WERI-Rb-1 (cell line): ENCODE results near the gene CCDC159.
"Not testable (repeated sequence)": the region's sequence is repeated elsewhere in the genome, so short reads cannot be mapped to it uniquely, and the experiment has no call there.

ENCODE experiments used
- DNase-seq: peaks from one replicate; pipeline ENCODE4 v3.0.0-alpha.2; 2020
- H3K27ac ChIP-seq: fragments of 250-450 bp; sonication (Bioruptor Pico); 2 replicates; pipeline ENCODE4 v1.5.1; 2020; ENCODE audit warnings: mild to moderate bottlenecking, moderate library complexity
- H3K27me3 ChIP-seq: fragments of 250-450 bp; sonication (Bioruptor Pico); 2 replicates; pipeline ENCODE4 v1.5.1; 2021; ENCODE audit warnings: mild to moderate bottlenecking, low read depth, moderate library complexity; ENCODE audit not compliant: insufficient read depth, severe bottlenecking
- H3K36me3 ChIP-seq: fragments of 250-450 bp; sonication (Bioruptor Pico); 2 replicates; pipeline ENCODE4 v1.5.1; 2020; ENCODE audit warnings: mild to moderate bottlenecking, moderate library complexity
- H3K4me3 ChIP-seq: 2 replicates; pipeline ENCODE4 v1.5.1; 2011; ENCODE audit warnings: low read depth, mild to moderate bottlenecking, control low read depth, low read length
- H3K9me3 ChIP-seq: fragments of 250-450 bp; sonication (Bioruptor Pico); 2 replicates; pipeline ENCODE4 v1.5.1; 2021; ENCODE audit warnings: mild to moderate bottlenecking, moderate library complexity; ENCODE audit not compliant: severe bottlenecking
- CTCF ChIP-seq: IDR thresholded peaks from 2 replicates; pipeline ENCODE4 v1.5.1; 2011; ENCODE audit warnings: low read depth, mild to moderate bottlenecking, control low read depth, inconsistent platforms, low read length

Gene CCDC159

DNA sequence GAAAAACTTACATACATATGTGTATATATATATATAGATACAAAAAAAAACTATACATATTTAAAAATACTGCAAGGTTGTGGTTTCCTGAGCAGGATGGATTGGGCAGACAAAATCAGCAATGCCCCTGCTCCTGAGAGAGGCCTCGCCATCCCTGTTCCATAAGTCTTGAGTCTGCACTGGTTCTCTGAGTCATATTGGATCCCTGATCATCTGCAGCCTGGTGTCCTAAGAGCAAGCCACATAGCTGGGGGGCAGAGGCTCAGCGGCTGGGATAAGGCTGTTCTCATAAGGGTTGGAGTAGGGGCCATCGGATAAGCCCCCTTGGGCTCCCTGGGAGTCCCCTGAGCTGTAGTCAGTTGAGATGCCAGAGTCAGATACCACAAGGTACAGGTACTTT, 31.4 kb downstream of the CCDC159 start:
- H3K9me3 ChIP-seq, result no peaks in the 10 kb centered on the region
- no peak overlapping the region for H3K27ac ChIP-seq
- no peak for DNase-seq
- no peaks in the 10 kb centered on the region; the same call in 1 of the 2 replicates for H3K36me3 ChIP-seq
- TF ChIP-seq CTCF, result no peak
- H3K4me3 ChIP-seq, result no peak overlapping the region
- H3K27me3 ChIP-seq, result peaks cover 4% of the 10 kb centered on the region

GRCh38 chr19:11378319-11379189, 32.2 kb downstream of the CCDC159 start:
- Histone ChIP-seq H3K27ac (no peak overlapping the region), H3K27me3 (peaks cover 12% of the 10 kb centered on the region), H3K9me3 (no peaks in the 10 kb centered on the region), H3K36me3 (no peaks in the 10 kb centered on the region; the same call in 1 of the 2 replicates), H3K4me3 (no peak overlapping the region)
- TF ChIP-seq CTCF, result peak; percentile 90
- DNase-seq, result peak; percentile 80

DNA sequence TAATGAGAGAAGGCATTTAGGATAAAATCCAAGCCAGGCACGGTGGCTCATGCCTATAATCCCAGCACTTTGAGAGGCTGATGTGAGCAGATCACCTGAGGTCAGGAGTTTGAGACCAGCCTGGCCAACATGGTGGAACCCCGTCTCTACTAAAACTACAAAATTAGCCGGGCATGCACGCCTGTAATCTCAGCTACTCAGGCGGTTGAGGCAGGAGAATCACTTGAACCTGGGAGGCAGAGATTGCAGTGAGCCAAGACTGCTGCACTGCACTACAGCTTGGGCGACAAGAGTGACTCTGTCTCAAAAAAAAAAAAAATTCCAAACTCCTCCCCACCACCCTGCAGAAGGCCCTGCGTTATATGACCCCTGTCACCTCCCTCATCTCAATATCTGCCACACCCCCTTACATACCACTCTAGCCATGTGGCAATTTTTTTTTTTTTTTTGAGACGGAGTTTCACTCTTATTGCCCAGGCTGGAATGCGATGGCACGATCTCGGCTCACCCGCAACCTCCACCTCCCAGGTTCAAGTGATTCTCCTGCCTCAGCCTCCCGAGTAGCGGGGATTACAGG, 33.0 kb downstream of the CCDC159 start:
- peaks cover 16% of the 10 kb centered on the region for H3K27me3 ChIP-seq
- not testable (repeated sequence) for DNase-seq, H3K9me3 ChIP-seq, H3K27ac ChIP-seq, H3K4me3 ChIP-seq, H3K36me3 ChIP-seq

GRCh38 chr19:11379857-11380350, 33.6 kb downstream of the CCDC159 start:
- no peak for TF ChIP-seq CTCF
- H3K4me3 ChIP-seq, result no peak overlapping the region
- H3K27ac ChIP-seq, result no peak overlapping the region
- no peak for DNase-seq
- H3K36me3 ChIP-seq, result no peaks in the 10 kb centered on the region; the same call in 1 of the 2 replicates
- H3K27me3 ChIP-seq, result peaks cover 16% of the 10 kb centered on the region
- no peaks in the 10 kb centered on the region for H3K9me3 ChIP-seq

- H3K27ac ChIP-seq, result peak overlapping the region; percentile 73
- H3K4me3 ChIP-seq, result peak overlapping the region; percentile 62
- H3K9me3 ChIP-seq, result no peaks in the 10 kb centered on the region
- H3K36me3 ChIP-seq, result no peaks in the 10 kb centered on the region; the same call in 1 of the 2 replicates
- peaks cover 16% of the 10 kb centered on the region for H3K27me3 ChIP-seq
- DNase-seq, result peak; percentile 99
- peak; percentile 92 for TF ChIP-seq CTCF
These were observed 34.6 kb downstream of the CCDC159 start for GRCh38 chr19:11380653-11381537.
